Osteocyte (in vitro differentiated cells): ENCODE measurements around the gene RAP1GAP2. TPM values are rescaled to one million over a fixed set of nuclear protein-coding genes. Genes with fewer than 3 reads are reported as not detected.
A peak's percentile ranks its signal among the peaks of the same experiment; 100 is the strongest.

Experiments
- DNase-seq: peaks from one replicate; pipeline ENCODE4 v3.0.0; 2021; ENCODE audit warnings: mixed read lengths; ENCODE audit not compliant: unreplicated experiment; ENCODE audit errors: extremely low spot score
- H3K27ac Mint-ChIP-seq: one replicate; pipeline ENCODE4 v1.8.0; 2021; ENCODE audit warnings: mild to moderate bottlenecking, mixed read lengths; ENCODE audit not compliant: unreplicated experiment
- H3K27me3 Mint-ChIP-seq: one replicate; pipeline ENCODE4 v1.8.0; 2021; ENCODE audit warnings: mixed read lengths; ENCODE audit not compliant: unreplicated experiment
- H3K36me3 Mint-ChIP-seq: one replicate; pipeline ENCODE4 v1.8.0; 2021; ENCODE audit warnings: mixed read lengths; ENCODE audit not compliant: unreplicated experiment
- H3K4me1 Mint-ChIP-seq: one replicate; pipeline ENCODE4 v1.8.0; 2021; ENCODE audit warnings: mixed read lengths; ENCODE audit not compliant: unreplicated experiment
- H3K4me3 Mint-ChIP-seq: one replicate; pipeline ENCODE4 v1.8.0; 2021; ENCODE audit warnings: mild to moderate bottlenecking, moderate library complexity, mixed read lengths; ENCODE audit not compliant: unreplicated experiment
- H3K9me3 Mint-ChIP-seq: one replicate; pipeline ENCODE4 v1.8.0; 2021; ENCODE audit warnings: mixed read lengths; ENCODE audit not compliant: unreplicated experiment
- CTCF ChIP-seq: fragments of 200-600 bp; sonication (generic); IDR thresholded peaks from 2 replicates; pipeline ENCODE4 v1.5.0; 2021; ENCODE audit warnings: antibody characterized with exemption, mild to moderate bottlenecking, moderate library complexity
- total RNA-seq: library from RNA; stranded (reverse); gene quantifications from 2 replicates; pipeline ENCODE4 v1.2.1, GENCODE V29; 2021

RAP1GAP2 gene
- total RNA-seq, 1 donor from 2014 or later: 6.3 TPM

GRCh38 chr17:3036800-3037199 lies 240.6 kb downstream of the RAP1GAP2 start:
- H3K4me1 Mint-ChIP-seq: no peaks in the 10 kb centered on the region
- no peaks in the 10 kb centered on the region for H3K9me3 Mint-ChIP-seq

GRCh38 chr17:3037259-3037658 lies 241.0 kb downstream of the RAP1GAP2 start:
- no peak for TF ChIP-seq CTCF
- Mint-ChIP-seq H3K4me1 (no peaks in the 10 kb centered on the region), H3K4me3 (no peak overlapping the region), H3K27ac (peak overlapping the region; percentile 19), H3K36me3 (no peaks in the 10 kb centered on the region), H3K9me3 (no peaks in the 10 kb centered on the region), H3K27me3 (peaks cover 3% of the 10 kb centered on the region)
- no peak for DNase-seq

More at GRCh38 chr17:3036800-3037199, 240.6 kb downstream of the RAP1GAP2 start:
- Mint-ChIP-seq H3K27ac (no peak overlapping the region), H3K4me3 (no peak overlapping the region), H3K27me3 (peaks cover 3% of the 10 kb centered on the region), H3K36me3 (no peaks in the 10 kb centered on the region)
- peak; percentile 64 for DNase-seq
- no peak for TF ChIP-seq CTCF

- no peak overlapping the region for H3K4me3 Mint-ChIP-seq
These were observed 242.7 kb downstream of the RAP1GAP2 start for GRCh38 chr17:3038941-3039340.

GRCh38 chr17:3039736-3040135 lies 243.5 kb downstream of the RAP1GAP2 start:
- DNase-seq: no peak
- H3K9me3 Mint-ChIP-seq: peaks cover 5% of the 10 kb centered on the region
- no peak for TF ChIP-seq CTCF
- no peaks in the 10 kb centered on the region for H3K4me1 Mint-ChIP-seq
- no peak overlapping the region for H3K4me3 Mint-ChIP-seq
- H3K36me3 Mint-ChIP-seq: no peaks in the 10 kb centered on the region
- H3K27me3 Mint-ChIP-seq: peaks cover 3% of the 10 kb centered on the region
- H3K27ac Mint-ChIP-seq: no peak overlapping the region

More at GRCh38 chr17:3038941-3039340, 242.7 kb downstream of the RAP1GAP2 start:
- H3K9me3 Mint-ChIP-seq: no peaks in the 10 kb centered on the region
- no peaks in the 10 kb centered on the region for H3K36me3 Mint-ChIP-seq
- DNase-seq: peak; percentile 30
- TF ChIP-seq CTCF: no peak
- H3K27me3 Mint-ChIP-seq: peaks cover 3% of the 10 kb centered on the region
- no peaks in the 10 kb centered on the region for H3K4me1 Mint-ChIP-seq
- H3K27ac Mint-ChIP-seq: no peak overlapping the region

GRCh38 chr17:3040882-3041281 lies 244.6 kb downstream of the RAP1GAP2 start:
- peak; percentile 70 for DNase-seq
- Mint-ChIP-seq H3K27me3 (peaks cover 6% of the 10 kb centered on the region), H3K4me3 (no peak overlapping the region), H3K27ac (no peak overlapping the region), H3K36me3 (no peaks in the 10 kb centered on the region), H3K4me1 (no peaks in the 10 kb centered on the region), H3K9me3 (peaks cover 7% of the 10 kb centered on the region)
- TF ChIP-seq CTCF: no peak
